ENCODE results near the gene TRHDE. TPM values are rescaled to one million over a fixed set of nuclear protein-coding genes. Genes with fewer than 3 reads are reported as not detected.

The TRHDE gene
- total and polyA plus RNA-seq, 2 donors (not counting 3 experiments of a cell fraction or from before 2014, with no cell fraction given): not detected

DNA sequence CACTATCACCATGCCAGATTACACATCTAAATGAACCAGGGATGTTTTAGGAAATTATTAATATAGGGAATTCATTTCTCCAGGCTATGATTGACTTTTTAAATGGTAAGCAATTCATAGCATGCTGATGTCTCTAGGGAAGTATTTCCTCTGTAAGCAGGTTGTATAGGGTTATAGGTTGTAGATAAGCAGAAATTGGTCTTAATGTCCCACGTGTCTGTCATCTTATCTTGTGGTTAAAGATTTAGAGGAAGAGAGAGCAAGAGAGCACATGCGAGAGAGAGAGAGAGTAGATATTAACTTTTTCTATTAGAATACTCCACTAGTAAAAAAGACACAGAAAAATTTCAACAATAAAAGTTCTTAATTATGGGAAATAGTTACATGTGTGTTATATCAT, 32.6 kb downstream of the TRHDE start:
- no peaks in the 10 kb centered on the region for H3K4me1 ChIP-seq (ENCODE audit: control insufficient read depth, extremely low read depth, insufficient read depth, low read length)
- intact Hi-C loops (cut with micrococcal nuclease): no loop called here
- FAIRE-seq: no peak
- no peak for TF ChIP-seq FOS (IDR thresholded peaks at IDR 0.05; ENCODE audit: borderline replicate concordance, insufficient read depth, low read length)
- TF ChIP-seq, protein P1, sequence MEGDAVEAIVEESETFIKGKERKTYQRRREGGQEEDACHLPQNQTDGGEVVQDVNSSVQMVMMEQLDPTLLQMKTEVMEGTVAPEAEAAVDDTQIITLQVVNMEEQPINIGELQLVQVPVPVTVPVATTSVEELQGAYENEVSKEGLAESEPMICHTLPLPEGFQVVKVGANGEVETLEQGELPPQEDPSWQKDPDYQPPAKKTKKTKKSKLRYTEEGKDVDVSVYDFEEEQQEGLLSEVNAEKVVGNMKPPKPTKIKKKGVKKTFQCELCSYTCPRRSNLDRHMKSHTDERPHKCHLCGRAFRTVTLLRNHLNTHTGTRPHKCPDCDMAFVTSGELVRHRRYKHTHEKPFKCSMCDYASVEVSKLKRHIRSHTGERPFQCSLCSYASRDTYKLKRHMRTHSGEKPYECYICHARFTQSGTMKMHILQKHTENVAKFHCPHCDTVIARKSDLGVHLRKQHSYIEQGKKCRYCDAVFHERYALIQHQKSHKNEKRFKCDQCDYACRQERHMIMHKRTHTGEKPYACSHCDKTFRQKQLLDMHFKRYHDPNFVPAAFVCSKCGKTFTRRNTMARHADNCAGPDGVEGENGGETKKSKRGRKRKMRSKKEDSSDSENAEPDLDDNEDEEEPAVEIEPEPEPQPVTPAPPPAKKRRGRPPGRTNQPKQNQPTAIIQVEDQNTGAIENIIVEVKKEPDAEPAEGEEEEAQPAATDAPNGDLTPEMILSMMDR (IDR thresholded peaks at IDR 0.05; ENCODE audit: extremely low read depth in 1 of 2, insufficient read depth in 1 of 2, low read depth in 1 of 2, low read length in 2 of 2): no peak
- TF ChIP-seq, protein P2, sequence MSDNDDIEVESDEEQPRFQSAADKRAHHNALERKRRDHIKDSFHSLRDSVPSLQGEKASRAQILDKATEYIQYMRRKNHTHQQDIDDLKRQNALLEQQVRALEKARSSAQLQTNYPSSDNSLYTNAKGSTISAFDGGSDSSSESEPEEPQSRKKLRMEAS (IDR thresholded peaks at IDR 0.05; ENCODE audit: insufficient read depth, insufficient read length): no peak
- TF ChIP-seq JUN (IDR thresholded peaks at IDR 0.05; ENCODE audit: borderline replicate concordance, insufficient read depth, insufficient read length, low read depth): no peak
- TF ChIP-seq EZH2 (IDR thresholded peaks at IDR 0.05; ENCODE audit: borderline replicate concordance, low read depth, low read length, severe bottlenecking): no peak
- TF ChIP-seq MYC (IDR thresholded peaks at IDR 0.05; ENCODE audit: low read depth, low read length): no peak
- TF ChIP-seq POLR2AphosphoS5 (IDR thresholded peaks at IDR 0.05; ENCODE audit: insufficient read depth, low read depth, low read length): no peak
- TF ChIP-seq POLR2A (IDR thresholded peaks at IDR 0.05; ENCODE audit: low read depth, low read length): no peak
- TF ChIP-seq GATA2 (IDR thresholded peaks at IDR 0.05; ENCODE audit: insufficient read depth, insufficient read length, low read depth, low read length): no peak
- H3K4me2 ChIP-seq (ENCODE audit: insufficient read depth, low read length): no peak overlapping the region
- H3K9me1 ChIP-seq (replicated peaks; ENCODE audit: control insufficient read depth, extremely low read depth, insufficient read depth, low read length): no peaks in the 10 kb centered on the region
- dilution Hi-C loops (cut with MboI; ENCODE audit: extremely low pct_ligation_motif_present, low sequenced_read_pairs): no loop called here
- H3K36me3 ChIP-seq (ENCODE audit: control insufficient read depth in 2 of 2, extremely low read depth in 1 of 2, insufficient read depth in 2 of 2, low read length in 2 of 2): no peaks in the 10 kb centered on the region
- ChIA-PET CTCF (no interaction called here), POLR2A (no interaction called here)
- no peaks in the 10 kb centered on the region for H4K20me1 ChIP-seq (replicated peaks; ENCODE audit: control insufficient read depth, extremely low read depth, insufficient read depth, low read length)
- H3K9ac ChIP-seq (replicated peaks; ENCODE audit: extremely low read depth, insufficient read depth, low read length): no peak overlapping the region
- BruUV-seq (replicated peaks): no TSS peak
- H3K27ac ChIP-seq (ENCODE audit: insufficient read depth, low read depth, low read length): no peak overlapping the region
- H3K4me3 ChIP-seq (replicated peaks in 1 of 3; ENCODE audit: insufficient read depth in 1 of 3, low read depth in 1 of 3, low read length in 3 of 3): no peak overlapping the region
- no peaks in the 10 kb centered on the region for H3K79me2 ChIP-seq (ENCODE audit: control insufficient read depth, insufficient read depth, low read length)
- H2AFZ ChIP-seq (ENCODE audit: low read depth, low read length): no peak overlapping the region
- no peaks in the 10 kb centered on the region for H3K27me3 ChIP-seq (ENCODE audit: control insufficient read depth in 2 of 2, insufficient read depth in 2 of 2, low read length in 2 of 2)
- H3K9me3 ChIP-seq (replicated peaks; ENCODE audit: control insufficient read depth, insufficient read depth, low read length): no peaks in the 10 kb centered on the region
- no peak for DNase-seq (ENCODE audit: low read depth, low spot score)
